Hematopoietic multipotent progenitor cell treated with erythropoietin and hydrocortisone succinate and interleukin-3 and kit ligand, for 8 days (in vitro differentiated cells): ENCODE results near the gene USP17L21.
"Not testable (repeated sequence)": the region's sequence is repeated elsewhere in the genome, so short reads cannot be mapped to it uniquely, and the experiment has no call there.

ENCODE experiments used
- DNase-seq: peaks from one replicate; pipeline ENCODE4 v3.0.0-alpha.2; 2015

USP17L21 gene

GRCh38 chr4:9262572-9262971 lies at the start of gene USP17L21:
Gene USP17L21 (plus strand): TSS chr4:9262872. CDS start chr4:9262872, 0 bp downstream.
- DNase-seq = not testable (repeated sequence)

DNA sequence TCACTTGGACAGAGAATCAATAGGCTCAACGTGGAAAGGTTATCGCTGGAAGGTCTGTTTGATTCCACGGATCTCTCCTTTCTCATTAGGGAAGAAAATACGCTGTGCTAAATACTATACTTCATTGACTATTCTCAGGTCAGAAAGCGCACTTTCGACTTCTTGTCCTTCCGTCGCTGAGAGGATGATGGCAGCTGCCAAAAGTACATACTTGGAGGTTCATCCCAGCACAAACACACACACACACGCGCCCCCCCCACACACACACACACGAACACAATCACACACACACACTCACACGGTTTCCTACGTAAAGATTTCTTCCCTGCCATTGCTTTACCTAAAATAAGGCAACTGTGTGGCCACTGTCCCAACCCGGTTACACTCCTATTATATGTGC lies 48.0 kb upstream of the USP17L21 start:
- not testable (repeated sequence) for DNase-seq

- not testable (repeated sequence) for DNase-seq
Measured at GRCh38 chr4:9215105-9215504, 47.6 kb upstream of the USP17L21 start, which contains the start of gene USP17L11. Gene USP17L11 (plus strand): TSS chr4:9215405. CDS start chr4:9215405, 0 bp downstream.

DNA sequence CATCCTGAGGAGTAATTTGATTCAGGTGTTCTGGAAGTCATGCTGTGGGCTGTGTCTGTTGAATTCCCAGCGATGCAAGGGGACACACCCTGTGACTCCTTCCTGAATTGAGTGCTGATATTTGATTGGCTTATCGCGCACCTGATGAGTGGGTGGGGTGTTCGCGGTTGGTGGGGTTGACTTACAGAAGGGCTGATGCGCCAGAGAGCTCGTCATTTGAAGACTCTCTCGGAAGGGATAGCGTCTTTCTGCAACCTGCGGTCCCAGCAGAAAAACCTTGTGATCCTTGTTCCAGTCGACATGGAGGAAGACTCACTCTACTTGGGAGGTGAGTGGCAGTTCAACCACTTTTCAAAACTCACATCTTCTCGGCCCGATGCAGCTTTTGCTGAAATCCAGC lies 42.8 kb upstream of the USP17L21 start, which contains the start of gene USP17L12:
Gene USP17L12 (plus strand): TSS at position 301 of the 400 bp plus-strand sequence. CDS start 0 bp downstream, at position 301.
- DNase-seq = not testable (repeated sequence)

DNA sequence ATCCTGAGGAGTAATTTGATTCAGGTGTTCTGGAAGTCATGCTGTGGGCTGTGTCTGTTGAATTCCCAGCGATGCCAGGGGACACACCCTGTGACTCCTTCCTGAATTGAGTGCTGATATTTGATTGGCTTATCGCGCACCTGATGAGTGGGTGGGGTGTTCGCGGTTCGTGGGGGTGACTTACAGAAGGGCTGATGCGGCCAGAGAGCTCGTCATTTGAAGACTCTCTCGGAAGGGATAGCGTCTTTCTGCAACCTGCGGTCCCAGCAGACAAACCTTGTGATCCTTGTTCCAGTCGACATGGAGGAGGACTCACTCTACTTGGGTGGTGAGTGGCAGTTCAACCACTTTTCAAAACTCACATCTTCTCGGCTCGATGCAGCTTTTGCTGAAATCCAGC lies 38.1 kb upstream of the USP17L21 start, which contains the start of gene USP17L13:
Gene USP17L13 (plus strand): TSS at position 301 of the 400 bp plus-strand sequence. CDS start 0 bp downstream, at position 301.
- DNase-seq = not testable (repeated sequence)

GRCh38 chr4:9230249-9230648 lies 32.4 kb upstream of the USP17L21 start:
- DNase-seq = not testable (repeated sequence)

DNA sequence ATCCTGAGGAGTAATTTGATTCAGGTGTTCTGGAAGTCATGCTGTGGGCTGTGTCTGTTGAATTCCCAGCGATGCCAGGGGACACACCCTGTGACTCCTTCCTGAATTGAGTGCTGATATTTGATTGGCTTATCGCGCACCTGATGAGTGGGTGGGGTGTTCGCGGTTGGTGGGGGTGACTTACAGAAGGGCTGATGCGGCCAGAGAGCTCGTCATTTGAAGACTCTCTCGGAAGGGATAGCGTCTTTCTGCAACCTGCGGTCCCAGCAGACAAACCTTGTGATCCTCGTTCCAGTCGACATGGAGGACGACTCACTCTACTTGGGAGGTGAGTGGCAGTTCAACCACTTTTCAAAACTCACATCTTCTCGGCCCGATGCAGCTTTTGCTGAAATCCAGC lies 28.6 kb upstream of the USP17L21 start, which contains the start of gene USP17L15:
Gene USP17L15 (plus strand): TSS at position 301 of the 400 bp plus-strand sequence. CDS start 0 bp downstream, at position 301.
- not testable (repeated sequence) for DNase-seq

DNA sequence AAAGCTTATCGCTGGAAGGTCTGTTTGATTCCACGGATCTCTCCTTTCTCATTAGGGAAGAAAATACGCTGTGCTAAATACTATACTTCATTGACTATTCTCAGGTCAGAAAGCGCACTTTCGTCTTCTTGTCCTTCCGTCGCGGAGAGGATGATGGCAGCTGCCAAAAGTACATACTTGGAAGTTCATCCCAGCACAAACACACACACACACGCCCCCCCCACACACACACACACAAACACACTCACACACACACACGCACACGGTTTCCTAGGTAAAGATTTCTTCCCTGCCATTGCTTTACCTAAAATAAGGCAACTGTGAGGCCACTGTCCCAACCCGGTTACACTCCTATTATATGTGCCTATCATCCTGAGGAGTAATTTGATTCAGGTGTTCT lies 24.2 kb upstream of the USP17L21 start:
- not testable (repeated sequence) for DNase-seq

- not testable (repeated sequence) for DNase-seq
Measured at GRCh38 chr4:9243579-9243978, 19.1 kb upstream of the USP17L21 start, which contains the start of gene USP17L17. Gene USP17L17 (plus strand): TSS chr4:9243879. CDS start chr4:9243879, 0 bp downstream.

DNA sequence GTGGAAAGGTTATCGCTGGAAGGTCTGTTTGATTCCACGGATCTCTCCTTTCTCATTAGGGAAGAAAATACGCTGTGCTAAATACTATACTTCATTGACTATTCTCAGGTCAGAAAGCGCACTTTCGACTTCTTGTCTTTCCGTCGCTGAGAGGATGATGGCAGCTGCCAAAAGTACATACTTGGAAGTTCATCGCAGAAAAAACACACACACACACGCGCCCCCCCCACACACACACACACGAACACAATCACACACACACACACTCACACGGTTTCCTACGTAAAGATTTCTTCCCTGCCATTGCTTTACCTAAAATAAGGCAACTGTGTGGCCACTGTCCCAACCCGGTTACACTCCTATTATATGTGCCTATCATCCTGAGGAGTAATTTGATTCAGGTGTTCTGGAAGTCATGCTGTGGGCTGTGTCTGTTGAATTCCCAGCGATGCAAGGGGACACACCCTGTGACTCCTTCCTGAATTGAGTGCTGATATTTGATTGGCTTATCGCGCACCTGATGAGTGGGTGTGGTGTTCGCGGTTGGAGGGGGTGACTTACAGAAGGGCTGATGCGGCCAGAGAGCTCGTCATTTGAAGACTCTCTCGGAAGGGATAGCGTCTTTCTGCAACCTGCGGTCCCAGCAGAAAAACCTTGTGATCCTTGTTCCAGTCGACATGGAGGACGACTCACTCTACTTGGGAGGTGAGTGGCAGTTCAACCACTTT lies 14.6 kb upstream of the USP17L21 start, which contains the start of gene USP17L18:
Gene USP17L18 (plus strand): TSS at position 678 of the 728 bp plus-strand sequence. CDS start 0 bp downstream, at position 678.
- peak; percentile 0 for DNase-seq

- not testable (repeated sequence) for DNase-seq
Measured at GRCh38 chr4:9253078-9253477, 9.6 kb upstream of the USP17L21 start, which contains the start of gene USP17L19. Gene USP17L19 (plus strand): TSS chr4:9253378. CDS start chr4:9253378, 0 bp downstream.

GRCh38 chr4:9257824-9258223 lies 4.8 kb upstream of the USP17L21 start, which contains the start of gene USP17L20:
Gene USP17L20 (plus strand): TSS chr4:9258124. CDS start chr4:9258124, 0 bp downstream.
- DNase-seq = not testable (repeated sequence)

GRCh38 chr4:9267319-9267718 lies 4.6 kb downstream of the USP17L21 start, which contains the start of gene USP17L22:
Gene USP17L22 (plus strand): TSS chr4:9267619. CDS start chr4:9267619, 0 bp downstream.
- not testable (repeated sequence) for DNase-seq

DNA sequence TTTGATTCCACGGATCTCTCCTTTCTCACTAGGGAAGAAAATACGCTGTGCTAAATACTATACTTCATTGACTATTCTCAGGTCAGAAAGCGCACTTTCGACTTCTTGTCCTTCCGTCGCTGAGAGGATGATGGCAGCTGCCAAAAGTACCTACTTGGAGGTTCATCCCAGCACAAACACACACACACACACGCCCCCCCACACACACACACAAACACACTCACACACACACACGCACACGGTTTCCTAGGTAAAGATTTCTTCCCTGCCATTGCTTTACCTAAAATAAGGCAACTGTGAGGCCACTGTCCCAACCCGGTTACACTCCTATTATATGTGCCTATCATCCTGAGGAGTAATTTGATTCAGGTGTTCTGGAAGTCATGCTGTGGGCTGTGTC lies 9.0 kb downstream of the USP17L21 start:
- DNase-seq = not testable (repeated sequence)
